DMS114 treated with DMSO at 0.1 percent for 48 hours (cell line): ENCODE measurements around the gene ANKRD11.
"Not testable (repeated sequence)": the region's sequence is repeated elsewhere in the genome, so short reads cannot be mapped to it uniquely, and the experiment has no call there.

Experiments
- DNase-seq: peaks from one replicate; lab custom pipeline; 2025; ENCODE audit not compliant: unreplicated experiment; lab: John Stamatoyannopoulos, UW

Gene ANKRD11

DNA sequence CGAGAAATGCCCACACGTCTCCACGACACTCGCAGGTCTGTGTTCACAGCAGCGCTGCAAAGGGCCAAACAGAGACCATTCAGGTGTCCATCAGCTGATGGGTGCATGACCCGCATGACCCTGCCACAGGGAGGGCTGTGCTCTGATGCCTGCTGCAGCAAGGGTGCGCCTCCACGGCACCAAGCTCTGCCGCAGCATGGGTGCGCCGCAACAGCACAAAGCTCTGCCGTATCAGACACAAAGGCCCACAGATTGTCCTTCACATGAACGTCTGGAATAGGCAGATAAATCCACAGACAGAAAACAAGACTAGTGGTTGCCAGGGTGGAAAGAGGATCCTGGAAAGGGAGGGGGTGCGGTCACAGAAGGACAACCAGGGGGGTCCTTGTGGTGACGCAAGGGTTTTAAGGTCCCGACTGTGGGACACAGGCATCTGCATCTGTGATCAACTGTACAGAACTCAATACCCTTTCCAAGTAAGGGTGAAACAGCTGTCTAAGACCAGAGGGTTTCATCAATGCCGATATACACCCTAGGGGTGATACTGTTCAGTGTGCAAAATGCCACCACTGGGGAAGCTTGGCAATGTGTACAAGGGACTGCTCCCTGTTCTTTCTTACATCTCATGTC is 121.0 kb downstream of the ANKRD11 start:
- no peak for DNase-seq

- DNase-seq, result no peak
These were observed 121.6 kb downstream of the ANKRD11 start for GRCh38 chr16:89368604-89369249.

DNA sequence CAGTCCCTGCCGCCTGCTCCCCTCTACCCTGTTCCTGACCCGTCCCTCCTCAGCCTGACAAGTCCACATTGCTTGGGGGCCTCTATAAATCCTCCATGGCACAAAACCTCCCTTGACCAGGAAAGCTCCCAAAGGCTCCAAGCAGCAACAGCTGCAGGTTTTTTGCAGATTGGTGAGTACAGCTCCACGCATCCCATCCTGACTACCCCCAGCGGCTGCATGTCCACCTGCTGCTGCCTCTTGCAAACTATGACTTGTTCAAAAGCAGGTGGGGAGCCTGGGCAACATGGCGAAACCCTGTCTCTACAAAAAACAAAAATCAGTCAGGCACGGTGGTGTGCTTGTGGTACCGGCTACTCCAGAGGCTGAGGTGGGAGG is 122.8 kb downstream of the ANKRD11 start:
- no peak for DNase-seq

GRCh38 chr16:89366561-89367537 is 123.5 kb downstream of the ANKRD11 start:
- no peak for DNase-seq

GRCh38 chr16:89365996-89366395 is 124.4 kb downstream of the ANKRD11 start:
- no peak for DNase-seq

- DNase-seq, result no peak
These were observed 125.3 kb downstream of the ANKRD11 start for GRCh38 chr16:89365044-89365467.

- DNase-seq, result no peak
These were observed 125.8 kb downstream of the ANKRD11 start for GRCh38 chr16:89364606-89365005.

DNA sequence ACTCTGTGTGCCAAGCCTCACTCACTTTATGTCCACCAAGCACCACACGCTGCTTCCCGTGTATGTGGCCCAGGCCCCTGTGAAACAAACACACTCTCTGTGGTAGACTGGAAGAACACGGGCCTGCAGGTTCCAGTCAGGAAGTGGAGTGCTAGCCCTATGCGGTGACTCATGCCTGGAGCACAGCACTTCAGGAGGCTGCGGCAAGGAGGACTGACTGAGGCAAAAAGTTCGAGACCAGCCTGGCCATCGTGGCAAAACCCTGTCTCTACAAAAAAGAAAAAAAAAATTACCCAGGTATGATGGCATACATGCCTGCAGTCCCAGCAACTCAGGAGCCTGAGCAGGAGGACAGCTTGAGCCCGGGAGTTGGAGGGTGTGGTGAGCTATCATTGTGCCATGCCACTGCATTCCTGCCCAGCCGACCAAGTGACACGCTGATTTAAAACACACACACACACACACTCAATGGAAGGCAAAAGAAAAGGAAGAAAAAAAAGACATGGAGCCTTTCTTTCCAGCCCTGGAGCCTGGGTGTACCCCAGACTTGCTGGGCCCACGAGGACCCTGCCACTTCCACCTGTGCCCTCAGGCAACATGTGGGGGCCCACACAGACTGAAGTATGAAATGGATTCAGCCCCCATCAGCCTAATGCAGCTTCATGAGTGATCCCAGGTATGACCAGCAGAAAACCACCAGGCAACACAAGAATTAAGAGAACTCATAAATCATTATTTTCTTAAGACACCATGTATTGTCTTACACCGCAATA is 126.6 kb downstream of the ANKRD11 start:
- DNase-seq, result no peak

- DNase-seq, result not testable (repeated sequence)
These were observed 127.7 kb downstream of the ANKRD11 start for GRCh38 chr16:89362540-89363223.

- DNase-seq, result no peak
These were observed 128.4 kb downstream of the ANKRD11 start for GRCh38 chr16:89361751-89362539.

GRCh38 chr16:89360760-89361435 is 129.5 kb downstream of the ANKRD11 start:
- DNase-seq, result no peak

DNA sequence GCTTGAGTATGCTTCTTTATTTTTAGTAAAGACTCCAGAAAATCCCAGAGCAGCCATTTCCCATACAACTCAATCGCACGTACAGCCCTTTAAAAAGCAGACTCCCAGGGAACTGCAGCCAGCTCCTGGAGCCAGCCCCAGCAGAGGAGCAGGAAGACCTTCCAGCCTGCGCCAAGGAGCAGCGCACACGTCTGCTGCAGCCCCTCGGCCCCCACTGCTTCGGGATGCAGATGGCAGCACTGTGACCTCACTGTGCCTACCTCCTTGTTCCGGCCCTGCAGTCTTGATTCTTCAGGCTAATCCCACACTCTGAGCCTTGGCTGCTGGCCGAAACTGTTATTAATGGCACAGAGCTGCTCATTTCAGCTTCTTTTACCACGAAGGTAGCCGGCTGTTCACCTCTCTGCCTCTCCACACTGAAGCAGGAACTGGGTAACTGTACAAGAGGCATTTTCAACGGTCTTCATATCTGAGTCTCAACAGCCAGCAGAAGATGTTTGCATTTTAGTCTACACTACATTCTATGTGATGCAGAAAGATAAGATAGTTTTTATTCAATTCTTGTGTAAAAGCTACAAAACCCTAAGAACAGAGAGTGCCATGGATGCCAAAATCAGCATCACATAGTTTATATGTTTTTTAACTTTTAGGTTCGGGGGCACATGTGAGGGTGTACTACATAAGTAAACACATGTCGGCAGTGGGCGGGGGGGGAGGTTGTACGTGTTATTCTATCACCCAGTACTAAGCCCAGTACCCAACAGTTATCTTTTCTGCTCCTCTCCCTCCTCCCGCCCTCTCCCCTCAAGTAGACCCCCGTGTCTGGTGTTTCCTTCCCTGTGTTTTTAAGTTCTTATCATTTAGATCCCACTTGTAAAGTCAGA is 130.9 kb downstream of the ANKRD11 start:
- no peak for DNase-seq

DNA sequence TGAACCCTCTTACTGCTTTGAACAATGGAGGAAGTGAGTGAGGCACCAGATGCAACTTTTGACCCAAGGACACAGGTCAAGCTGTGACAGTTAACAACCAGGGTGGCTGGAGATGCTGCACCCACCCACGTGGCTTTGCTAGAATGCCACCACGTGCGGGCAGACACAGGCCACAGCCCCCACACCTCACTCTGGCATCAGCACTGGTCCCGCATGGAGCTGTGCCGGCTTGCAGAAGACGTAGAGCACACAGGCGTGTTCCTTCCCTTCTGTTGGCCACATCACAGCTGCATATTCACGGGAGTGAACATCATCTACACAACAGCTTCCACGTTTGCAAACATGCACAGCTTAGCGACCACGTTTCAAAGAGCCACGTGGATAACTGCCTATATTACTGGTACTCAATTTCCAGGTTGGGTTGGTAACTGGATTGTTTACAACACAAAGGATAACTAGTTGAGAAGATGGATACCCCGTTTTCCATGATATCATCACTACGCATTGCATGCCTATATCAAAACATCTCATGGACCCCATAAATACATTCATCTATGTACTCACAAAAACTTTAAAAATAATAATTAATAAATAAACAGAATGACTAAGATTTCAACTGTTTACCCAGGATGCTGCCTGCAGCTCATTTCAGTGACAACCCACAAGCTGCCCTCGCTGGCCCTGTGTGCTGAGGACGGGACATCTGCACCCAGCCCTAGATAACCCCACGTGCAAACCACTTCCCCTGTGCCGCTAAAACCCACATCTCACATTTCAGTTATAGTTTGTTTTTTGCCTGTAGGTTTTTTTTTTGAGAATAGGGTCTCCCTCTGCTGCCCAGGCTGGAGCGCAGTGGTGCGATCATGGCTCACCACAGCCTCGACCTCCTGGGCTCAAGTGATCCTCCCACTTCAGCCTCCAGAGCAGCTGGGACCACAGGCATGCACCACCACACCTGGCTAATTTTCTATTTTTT is 132.0 kb downstream of the ANKRD11 start:
- DNase-seq, result no peak

- DNase-seq, result no peak
These were observed 133.1 kb downstream of the ANKRD11 start for GRCh38 chr16:89357055-89357816.

GRCh38 chr16:89355686-89356085 is 134.7 kb downstream of the ANKRD11 start:
- no peak for DNase-seq

DNA sequence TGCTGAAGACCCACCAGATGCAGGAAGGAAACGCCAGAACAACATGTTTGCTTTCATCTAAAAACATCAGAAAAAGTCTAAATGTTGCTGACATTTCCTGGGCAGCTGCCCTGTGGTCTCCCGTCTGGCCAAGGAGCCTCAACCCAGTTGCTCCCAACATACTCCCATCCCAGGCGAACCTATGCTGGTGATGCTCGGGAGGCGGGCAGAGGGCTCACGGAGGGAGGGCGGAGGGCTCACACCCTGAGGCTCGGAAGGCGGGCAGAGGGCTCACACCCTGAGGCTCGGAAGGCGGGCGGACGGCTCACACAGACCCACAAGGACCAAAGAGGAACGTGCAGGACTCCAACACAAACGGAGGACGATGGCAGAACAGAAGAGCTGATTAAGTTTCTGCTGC is 135.4 kb downstream of the ANKRD11 start:
- DNase-seq, result no peak
